Measurements from ENCODE around the gene ADGRL3. TPM values are rescaled to one million over a fixed set of nuclear protein-coding genes. Genes with fewer than 3 reads are reported as not detected.

ADGRL3 gene
- total and polyA plus RNA-seq, 4 donors = 0.39 to 59.9 (median 2.9) TPM

DNA sequence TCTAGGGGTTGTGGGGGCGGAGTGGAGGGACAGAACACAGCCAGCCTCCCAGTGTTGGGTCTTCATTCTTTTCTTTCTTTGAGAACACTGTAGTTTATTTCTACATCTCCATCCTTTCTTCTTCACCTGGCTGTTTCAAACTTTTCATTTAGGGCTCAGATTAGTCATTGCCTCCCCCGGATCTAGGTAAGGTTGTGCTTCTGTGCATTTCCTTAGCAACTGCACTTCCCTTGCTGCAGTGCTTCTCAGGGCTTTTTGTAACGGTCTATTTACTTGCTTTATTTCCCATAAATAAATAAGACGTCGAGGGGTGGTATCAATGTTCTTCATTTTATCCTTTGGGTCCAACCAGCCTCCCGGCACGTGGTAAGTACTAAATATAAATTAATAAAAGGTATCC, 31.3 kb downstream of the ADGRL3 start:
- no peak overlapping the region for H3K4me3 ChIP-seq
- DNase-seq (no peak), ATAC-seq (ENCODE audit: insufficient read depth, low FRiP score) (no peak)
- TF ChIP-seq CTCF (IDR thresholded peaks at IDR 0.05; ENCODE audit: control extremely low read depth, extremely low read depth) = no peak
- no peak overlapping the region for H3K27ac ChIP-seq (ENCODE audit: low read depth in 1 of 2, low read length in 1 of 2)
- H3K36me3 ChIP-seq (ENCODE audit: control insufficient read depth in 4 of 4, insufficient read depth in 4 of 4, low read length in 4 of 4) = no peaks in the 10 kb centered on the region
- H3K4me1 ChIP-seq (ENCODE audit: control insufficient read depth in 5 of 5, insufficient read depth in 5 of 5, low read length in 5 of 5) = no peaks in the 10 kb centered on the region
- 78 to 79% methylated on average over 7 of the region's 7 CpGs for WGBS, 2 donors
- no peak overlapping the region for H3K9ac ChIP-seq (ENCODE audit: insufficient read depth in 1 of 2, low read length in 2 of 2)
- no peaks in the 10 kb centered on the region for H3K27me3 ChIP-seq (ENCODE audit: control insufficient read depth in 3 of 3, insufficient read depth in 3 of 3, low read length in 2 of 3)
- H3K9me3 ChIP-seq (ENCODE audit: control insufficient read depth in 4 of 4, insufficient read depth in 3 of 4, low read length in 3 of 4) = no peaks in the 10 kb centered on the region

- WGBS, 2 donors = 81 to 84% methylated on average over 1 of the region's 1 CpG
- Histone ChIP-seq H3K9ac (ENCODE audit: insufficient read depth in 1 of 2, low read length in 2 of 2) (no peak overlapping the region), H3K4me3 (no peak overlapping the region), H3K27ac (ENCODE audit: low read depth in 1 of 2, low read length in 1 of 2) (no peak overlapping the region), H3K36me3 (ENCODE audit: control insufficient read depth in 4 of 4, insufficient read depth in 4 of 4, low read length in 4 of 4) (no peaks in the 10 kb centered on the region), H3K9me3 (ENCODE audit: control insufficient read depth in 4 of 4, insufficient read depth in 3 of 4, low read length in 3 of 4) (no peaks in the 10 kb centered on the region), H3K4me1 (ENCODE audit: control insufficient read depth in 5 of 5, insufficient read depth in 5 of 5, low read length in 5 of 5) (no peaks in the 10 kb centered on the region), H3K27me3 (ENCODE audit: control insufficient read depth in 3 of 3, insufficient read depth in 3 of 3, low read length in 2 of 3) (no peaks in the 10 kb centered on the region)
- TF ChIP-seq CTCF (IDR thresholded peaks at IDR 0.05; ENCODE audit: control extremely low read depth, extremely low read depth) = no peak
- ATAC-seq (ENCODE audit: insufficient read depth, low FRiP score) = no peak
- no peak for DNase-seq
Observed at GRCh38 chr4:61239250-61239649, 39.1 kb downstream of the ADGRL3 start.

DNA sequence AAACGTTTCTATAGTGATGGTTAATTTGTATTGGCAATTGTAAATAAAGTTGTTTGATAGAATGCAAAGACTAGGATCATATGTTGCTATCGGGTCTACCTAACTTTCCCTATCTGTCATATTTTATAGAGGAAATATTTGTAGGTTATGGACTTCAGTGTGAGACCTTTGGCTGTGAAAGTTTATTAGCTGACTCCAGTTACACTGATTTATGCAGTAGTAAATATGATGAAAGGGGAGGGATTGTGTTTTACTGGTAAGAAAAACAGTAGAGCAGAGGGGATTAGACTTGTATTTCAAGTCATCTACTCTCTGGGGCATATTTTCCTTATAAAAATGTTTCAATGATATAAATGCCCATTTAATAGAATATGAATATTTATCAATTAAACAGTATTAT, 43.8 kb downstream of the ADGRL3 start:
- no peak for TF ChIP-seq CTCF (IDR thresholded peaks at IDR 0.05; ENCODE audit: control extremely low read depth, extremely low read depth)
- 37 to 83% methylated on average over 2 of the region's 2 CpGs for WGBS, 2 donors
- Histone ChIP-seq H3K4me3 (no peak overlapping the region), H3K27ac (ENCODE audit: low read depth in 1 of 2, low read length in 1 of 2) (no peak overlapping the region), H3K27me3 (ENCODE audit: control insufficient read depth in 3 of 3, insufficient read depth in 3 of 3, low read length in 2 of 3) (no peaks in the 10 kb centered on the region), H3K36me3 (ENCODE audit: control insufficient read depth in 4 of 4, insufficient read depth in 4 of 4, low read length in 4 of 4) (no peaks in the 10 kb centered on the region), H3K4me1 (ENCODE audit: control insufficient read depth in 5 of 5, insufficient read depth in 5 of 5, low read length in 5 of 5) (peaks cover 0 to 16% (median 9%) of the 10 kb centered on the region in 5 donors), H3K9me3 (ENCODE audit: control insufficient read depth in 4 of 4, insufficient read depth in 3 of 4, low read length in 3 of 4) (no peaks in the 10 kb centered on the region), H3K9ac (ENCODE audit: insufficient read depth in 1 of 2, low read length in 2 of 2) (no peak overlapping the region)
- DNase-seq (no peak), ATAC-seq (ENCODE audit: insufficient read depth, low FRiP score) (no peak)

GRCh38 chr4:61245069-61245714, 45.1 kb downstream of the ADGRL3 start:
- Histone ChIP-seq H3K9me3 (ENCODE audit: control insufficient read depth in 4 of 4, insufficient read depth in 3 of 4, low read length in 3 of 4) (no peaks in the 10 kb centered on the region), H3K4me3 (no peak overlapping the region), H3K9ac (ENCODE audit: insufficient read depth in 1 of 2, low read length in 2 of 2) (no peak overlapping the region), H3K4me1 (ENCODE audit: control insufficient read depth in 5 of 5, insufficient read depth in 5 of 5, low read length in 5 of 5) (peaks cover 0 to 16% (median 9%) of the 10 kb centered on the region in 5 donors), H3K27me3 (ENCODE audit: control insufficient read depth in 3 of 3, insufficient read depth in 3 of 3, low read length in 2 of 3) (no peaks in the 10 kb centered on the region), H3K36me3 (ENCODE audit: control insufficient read depth in 4 of 4, insufficient read depth in 4 of 4, low read length in 4 of 4) (no peaks in the 10 kb centered on the region), H3K27ac (ENCODE audit: low read depth in 1 of 2, low read length in 1 of 2) (no peak overlapping the region)
- no peak for TF ChIP-seq CTCF (IDR thresholded peaks at IDR 0.05; ENCODE audit: control extremely low read depth, extremely low read depth)
- DNase-seq (peak in 2 of 3 donors; percentile 11 to 26), ATAC-seq (ENCODE audit: insufficient read depth, low FRiP score) (no peak)
- WGBS, 2 donors = 55 to 64% methylated on average over 4 of the region's 4 CpGs
